WERI-Rb-1 (cell line): ENCODE measurements around the gene RASL10B.

Experiments
- DNase-seq: peaks from one replicate; pipeline ENCODE4 v3.0.0-alpha.2; 2020
- H3K27ac ChIP-seq: fragments of 250-450 bp; sonication (Bioruptor Pico); 2 replicates; pipeline ENCODE4 v1.5.1; 2020; ENCODE audit warnings: mild to moderate bottlenecking, moderate library complexity
- H3K27me3 ChIP-seq: fragments of 250-450 bp; sonication (Bioruptor Pico); 2 replicates; pipeline ENCODE4 v1.5.1; 2021; ENCODE audit warnings: mild to moderate bottlenecking, low read depth, moderate library complexity; ENCODE audit not compliant: insufficient read depth, severe bottlenecking
- H3K36me3 ChIP-seq: fragments of 250-450 bp; sonication (Bioruptor Pico); 2 replicates; pipeline ENCODE4 v1.5.1; 2020; ENCODE audit warnings: mild to moderate bottlenecking, moderate library complexity
- H3K4me3 ChIP-seq: 2 replicates; pipeline ENCODE4 v1.5.1; 2011; ENCODE audit warnings: low read depth, mild to moderate bottlenecking, control low read depth, low read length
- H3K9me3 ChIP-seq: fragments of 250-450 bp; sonication (Bioruptor Pico); 2 replicates; pipeline ENCODE4 v1.5.1; 2021; ENCODE audit warnings: mild to moderate bottlenecking, moderate library complexity; ENCODE audit not compliant: severe bottlenecking
- TF ChIP-seq, protein P1 (sequence below): IDR thresholded peaks from 2 replicates; pipeline ENCODE4 v1.5.1; 2011; ENCODE audit warnings: low read depth, mild to moderate bottlenecking, control low read depth, inconsistent platforms, low read length

RASL10B gene, protein sequence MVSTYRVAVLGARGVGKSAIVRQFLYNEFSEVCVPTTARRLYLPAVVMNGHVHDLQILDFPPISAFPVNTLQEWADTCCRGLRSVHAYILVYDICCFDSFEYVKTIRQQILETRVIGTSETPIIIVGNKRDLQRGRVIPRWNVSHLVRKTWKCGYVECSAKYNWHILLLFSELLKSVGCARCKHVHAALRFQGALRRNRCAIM

DNA sequence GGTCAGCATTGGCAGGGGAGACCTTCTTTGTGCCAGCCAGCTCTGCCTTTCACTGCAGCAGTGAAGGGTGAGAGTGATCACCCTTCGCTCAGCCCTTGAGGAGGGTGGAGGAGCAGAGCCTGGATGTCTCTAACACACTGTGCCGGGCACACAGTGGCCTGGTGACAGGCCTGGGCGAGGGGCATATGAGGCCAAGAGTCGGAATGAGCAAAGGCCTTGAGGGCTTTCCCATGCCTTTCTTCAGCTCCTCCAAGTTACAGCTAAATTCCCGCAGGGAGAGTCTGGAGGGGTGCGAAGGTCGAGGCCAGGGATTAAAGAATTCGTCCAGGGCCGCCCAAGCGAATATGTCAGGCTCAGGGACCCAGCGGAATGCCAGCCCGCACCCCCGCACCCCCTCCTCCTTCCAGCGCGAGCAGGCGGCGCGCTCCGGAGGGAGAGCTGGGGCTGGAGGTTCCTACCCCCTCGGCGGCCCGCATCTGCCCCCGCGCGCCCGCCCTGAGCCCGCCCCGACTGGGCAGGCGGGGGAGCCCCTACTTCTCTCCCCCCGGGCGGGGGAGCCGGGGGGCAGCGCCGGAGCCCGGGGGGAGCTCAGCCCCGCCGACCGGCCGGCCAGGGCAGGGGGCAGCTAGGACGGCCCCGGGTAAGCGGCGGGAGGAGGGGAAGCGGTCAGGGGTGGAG is at the start of gene RASL10B:
Gene RASL10B, plus strand, starts transcription at position 401 of the 678 bp plus-strand sequence. CDS start 3,546 bp downstream, outside the sequence.
- Histone ChIP-seq H3K4me3 (peak within 1 kb of the TSS; percentile 82), H3K9me3 (no peaks in the 10 kb centered on the region), H3K27ac (peak within 1 kb of the TSS; percentile 79), H3K36me3 (peaks cover 4% of the 10 kb centered on the region; the same call in 1 of the 2 replicates), H3K27me3 (no peaks in the 10 kb centered on the region)
- TF ChIP-seq, protein P1, sequence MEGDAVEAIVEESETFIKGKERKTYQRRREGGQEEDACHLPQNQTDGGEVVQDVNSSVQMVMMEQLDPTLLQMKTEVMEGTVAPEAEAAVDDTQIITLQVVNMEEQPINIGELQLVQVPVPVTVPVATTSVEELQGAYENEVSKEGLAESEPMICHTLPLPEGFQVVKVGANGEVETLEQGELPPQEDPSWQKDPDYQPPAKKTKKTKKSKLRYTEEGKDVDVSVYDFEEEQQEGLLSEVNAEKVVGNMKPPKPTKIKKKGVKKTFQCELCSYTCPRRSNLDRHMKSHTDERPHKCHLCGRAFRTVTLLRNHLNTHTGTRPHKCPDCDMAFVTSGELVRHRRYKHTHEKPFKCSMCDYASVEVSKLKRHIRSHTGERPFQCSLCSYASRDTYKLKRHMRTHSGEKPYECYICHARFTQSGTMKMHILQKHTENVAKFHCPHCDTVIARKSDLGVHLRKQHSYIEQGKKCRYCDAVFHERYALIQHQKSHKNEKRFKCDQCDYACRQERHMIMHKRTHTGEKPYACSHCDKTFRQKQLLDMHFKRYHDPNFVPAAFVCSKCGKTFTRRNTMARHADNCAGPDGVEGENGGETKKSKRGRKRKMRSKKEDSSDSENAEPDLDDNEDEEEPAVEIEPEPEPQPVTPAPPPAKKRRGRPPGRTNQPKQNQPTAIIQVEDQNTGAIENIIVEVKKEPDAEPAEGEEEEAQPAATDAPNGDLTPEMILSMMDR, result no peak
- DNase-seq, result peak; percentile 82

DNA sequence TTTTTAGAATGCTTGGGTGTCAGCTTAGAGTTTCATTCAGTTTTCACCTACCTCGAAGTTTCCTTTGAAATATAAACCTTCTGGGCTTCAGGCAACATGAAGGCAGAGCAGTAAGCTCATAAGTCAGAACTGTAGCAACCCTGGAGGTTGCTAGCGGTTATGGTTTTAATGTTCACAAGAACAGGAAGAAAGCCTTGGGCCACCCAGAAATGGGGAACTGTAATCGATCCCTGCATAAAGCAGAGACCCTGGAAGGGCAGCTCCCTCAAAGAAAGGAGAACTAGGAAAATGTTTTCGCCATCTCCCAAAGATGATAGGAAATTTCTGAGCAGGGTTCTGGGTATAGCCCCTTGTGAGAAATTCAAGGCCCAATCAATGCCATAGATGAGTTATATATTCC is 47.8 kb upstream of the RASL10B start:
- no peaks in the 10 kb centered on the region for H3K27me3 ChIP-seq
- no peak overlapping the region for H3K27ac ChIP-seq
- DNase-seq, result no peak
- no peak overlapping the region for H3K4me3 ChIP-seq
- TF ChIP-seq, protein P1, result no peak
- peaks cover 67% of the 10 kb centered on the region for H3K36me3 ChIP-seq
- no peaks in the 10 kb centered on the region for H3K9me3 ChIP-seq

DNA sequence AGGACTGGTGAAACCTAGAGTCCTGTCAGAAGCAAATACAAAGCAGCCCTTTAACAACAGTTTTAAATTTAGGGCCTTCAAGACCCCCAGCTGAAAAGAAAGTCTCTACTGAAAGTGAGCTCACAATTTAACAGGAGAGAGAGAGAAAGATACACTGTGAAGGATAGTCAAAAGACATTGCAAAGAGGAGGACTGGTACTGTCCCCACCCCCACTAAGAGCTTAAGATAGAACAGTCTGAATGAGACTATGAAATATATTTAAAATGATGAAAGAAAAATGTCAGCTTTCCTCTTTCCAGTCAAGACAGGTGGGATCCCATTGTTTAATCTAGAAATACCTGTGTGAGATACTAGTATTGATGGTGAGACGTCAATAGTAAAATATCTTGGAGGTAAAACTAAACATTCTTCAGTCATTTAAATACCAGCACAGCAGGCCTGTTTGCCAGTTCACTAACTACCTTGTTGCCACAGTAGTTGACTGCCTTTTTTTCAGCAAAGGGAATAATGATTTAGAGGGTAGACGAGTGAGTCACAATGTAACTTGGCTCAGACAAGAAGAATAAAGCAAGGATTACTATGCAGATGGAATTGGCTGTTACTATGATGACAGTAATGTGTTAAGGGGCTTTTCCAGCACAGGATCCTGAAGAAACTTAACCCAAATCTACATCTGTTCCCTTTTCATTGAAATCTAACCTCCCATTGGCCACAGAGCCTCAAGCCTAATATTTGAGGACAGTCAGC is 47.2 kb upstream of the RASL10B start:
- no peaks in the 10 kb centered on the region for H3K9me3 ChIP-seq
- no peak overlapping the region for H3K4me3 ChIP-seq
- peaks cover 70% of the 10 kb centered on the region for H3K36me3 ChIP-seq
- DNase-seq, result no peak
- no peaks in the 10 kb centered on the region for H3K27me3 ChIP-seq
- H3K27ac ChIP-seq, result no peak overlapping the region
- TF ChIP-seq, protein P1, result no peak

DNA sequence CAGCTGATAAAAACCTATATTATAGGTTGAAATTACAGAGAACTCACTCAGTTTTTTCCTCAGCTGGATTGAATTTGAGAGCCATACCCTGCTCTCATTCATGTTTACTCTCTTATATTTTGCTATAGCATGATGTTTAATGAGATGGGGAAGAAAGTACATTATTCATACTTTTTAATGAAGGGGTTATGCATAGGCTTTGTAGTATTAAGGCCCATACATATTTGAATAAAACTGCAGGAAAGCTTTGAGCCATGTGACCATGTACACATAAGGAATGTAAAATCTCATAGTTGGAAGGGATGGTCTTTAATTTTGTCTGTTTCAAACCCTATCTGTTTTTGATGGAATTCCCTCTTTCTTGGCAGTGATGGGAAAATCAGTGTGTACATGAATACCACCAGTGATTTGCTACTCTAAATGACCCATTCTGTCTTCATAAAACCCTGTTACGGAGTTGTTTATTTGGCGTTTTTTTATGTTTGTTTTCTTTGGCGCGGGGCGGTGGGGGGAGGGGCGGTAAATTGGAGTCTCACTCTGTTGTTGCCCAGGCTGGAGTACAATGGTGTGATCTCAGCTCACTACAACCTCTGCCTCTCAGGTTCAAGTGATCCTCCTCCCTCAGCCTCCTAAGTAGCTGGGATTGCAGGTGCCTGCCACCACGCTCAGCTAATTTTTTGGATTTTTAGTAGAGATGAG is 38.8 kb upstream of the RASL10B start:
- Histone ChIP-seq H3K36me3 (peaks cover 62% of the 10 kb centered on the region), H3K27me3 (no peaks in the 10 kb centered on the region), H3K27ac (no peak overlapping the region), H3K4me3 (no peak overlapping the region), H3K9me3 (no peaks in the 10 kb centered on the region)
- no peak for DNase-seq
- TF ChIP-seq, protein P1, result no peak

DNA sequence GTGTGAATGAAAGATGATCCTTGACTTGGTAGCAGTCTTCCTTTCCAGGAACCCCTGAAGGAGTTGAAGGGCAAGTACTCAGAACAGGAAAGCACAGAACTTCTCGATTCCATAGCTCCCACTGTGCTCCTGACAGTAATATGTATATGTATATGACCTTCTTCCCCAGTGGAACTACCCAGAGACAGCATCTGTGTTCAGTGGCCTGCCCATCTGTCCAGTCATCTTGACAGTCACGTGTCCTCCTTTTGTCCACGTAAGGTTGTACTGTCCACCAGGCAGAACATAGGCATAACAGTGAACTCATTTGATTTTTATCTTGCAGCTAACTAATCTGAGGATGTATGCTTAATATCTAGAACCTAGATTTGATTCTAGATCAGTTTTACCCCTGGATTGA is 37.8 kb upstream of the RASL10B start:
- H3K36me3 ChIP-seq, result peaks cover 54% of the 10 kb centered on the region
- TF ChIP-seq, protein P1, result no peak
- no peak overlapping the region for H3K4me3 ChIP-seq
- no peak overlapping the region for H3K27ac ChIP-seq
- H3K9me3 ChIP-seq, result no peaks in the 10 kb centered on the region
- no peaks in the 10 kb centered on the region for H3K27me3 ChIP-seq
- no peak for DNase-seq
